ENCODE measurements around the gene CNIH1. TPM values are rescaled to one million over a fixed set of nuclear protein-coding genes. Genes with fewer than 3 reads are reported as not detected.
A peak's percentile ranks its signal among the peaks of the same experiment; 100 is the strongest.

CNIH1 gene
- total and polyA plus RNA-seq, 2 of the 13 experiments (the other 11 are each of a cell fraction or from before 2014, with no cell fraction given): 166 to 421 TPM

DNA sequence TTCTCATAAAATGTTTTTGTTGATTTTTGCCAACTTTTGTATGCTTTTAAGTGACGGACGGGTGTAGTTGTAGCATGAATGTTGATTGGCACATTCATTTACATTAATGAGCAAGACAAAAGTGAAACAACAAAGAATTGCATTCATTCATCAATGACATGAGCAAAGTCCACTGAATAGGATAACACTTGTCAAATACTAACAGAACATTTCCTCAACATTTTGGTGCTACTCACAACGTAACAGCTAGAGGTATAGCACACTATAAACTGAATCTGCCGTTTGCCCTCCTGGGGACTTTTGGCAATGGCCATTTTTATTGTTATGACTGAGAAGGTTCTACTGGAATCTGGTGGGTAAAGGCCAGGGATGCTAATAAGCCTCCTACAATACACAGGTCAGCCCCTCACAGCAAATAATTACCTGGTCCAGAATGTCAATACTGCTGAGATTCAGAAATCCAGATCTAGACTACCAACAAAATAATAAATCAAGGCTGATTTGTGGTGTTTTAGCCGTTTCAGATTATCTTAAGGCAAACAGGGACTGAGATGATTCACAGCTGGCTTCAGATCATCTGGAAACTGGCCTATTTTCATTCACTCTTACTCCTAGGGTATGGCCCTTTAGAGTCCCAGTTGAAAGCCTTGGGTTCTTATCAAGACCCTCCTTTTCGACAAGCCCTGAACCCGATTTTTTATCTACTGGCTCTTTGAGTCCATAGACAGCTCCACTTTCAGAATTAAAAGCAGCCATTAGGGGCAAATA lies 66.9 kb downstream of the CNIH1 start (continued):
- TF ChIP-seq, protein P1, sequence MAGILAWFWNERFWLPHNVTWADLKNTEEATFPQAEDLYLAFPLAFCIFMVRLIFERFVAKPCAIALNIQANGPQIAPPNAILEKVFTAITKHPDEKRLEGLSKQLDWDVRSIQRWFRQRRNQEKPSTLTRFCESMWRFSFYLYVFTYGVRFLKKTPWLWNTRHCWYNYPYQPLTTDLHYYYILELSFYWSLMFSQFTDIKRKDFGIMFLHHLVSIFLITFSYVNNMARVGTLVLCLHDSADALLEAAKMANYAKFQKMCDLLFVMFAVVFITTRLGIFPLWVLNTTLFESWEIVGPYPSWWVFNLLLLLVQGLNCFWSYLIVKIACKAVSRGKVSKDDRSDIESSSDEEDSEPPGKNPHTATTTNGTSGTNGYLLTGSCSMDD (CRISPR knock-in tag; IDR thresholded peaks at IDR 0.05): no peak
- TF ChIP-seq HNF4G (IDR thresholded peaks at IDR 0.05; ENCODE audit: borderline replicate concordance, low read depth, low read length): peak; percentile 44; the same call in 1 of the 2 replicates
- no peak for TF ChIP-seq HNF4G (CRISPR knock-in tag; IDR thresholded peaks at IDR 0.05; ENCODE audit: borderline replicate concordance, low read depth)
- TF ChIP-seq ZNF562 (CRISPR knock-in tag; IDR thresholded peaks at IDR 0.05; ENCODE audit: borderline replicate concordance): no peak
- peak; percentile 22; the same call in 1 of the 2 replicates for TF ChIP-seq FOXP1 (IDR thresholded peaks at IDR 0.05)
- TF ChIP-seq FOXP1 (CRISPR knock-in tag; IDR thresholded peaks at IDR 0.05): 0 out of 2 replicates have a peak, but pooled peaks have one; percentile 17
- no peak for TF ChIP-seq NCOA5 (CRISPR knock-in tag; IDR thresholded peaks at IDR 0.05)
- peak; percentile 35 for TF ChIP-seq ASH2L (IDR thresholded peaks at IDR 0.05; ENCODE audit: insufficient read length, low read depth, low read length)
- TF ChIP-seq ZNF709 (CRISPR knock-in tag; IDR thresholded peaks at IDR 0.05): no peak
- no peak for TF ChIP-seq TP53 (CRISPR knock-in tag; conservative IDR thresholded peaks at IDR 0.05)
- TF ChIP-seq PHF20 (CRISPR knock-in tag; IDR thresholded peaks at IDR 0.05): no peak
- TF ChIP-seq ZNF292 (CRISPR knock-in tag; IDR thresholded peaks at IDR 0.05; ENCODE audit: borderline replicate concordance, low read depth): no peak
- TF ChIP-seq, protein P2, sequence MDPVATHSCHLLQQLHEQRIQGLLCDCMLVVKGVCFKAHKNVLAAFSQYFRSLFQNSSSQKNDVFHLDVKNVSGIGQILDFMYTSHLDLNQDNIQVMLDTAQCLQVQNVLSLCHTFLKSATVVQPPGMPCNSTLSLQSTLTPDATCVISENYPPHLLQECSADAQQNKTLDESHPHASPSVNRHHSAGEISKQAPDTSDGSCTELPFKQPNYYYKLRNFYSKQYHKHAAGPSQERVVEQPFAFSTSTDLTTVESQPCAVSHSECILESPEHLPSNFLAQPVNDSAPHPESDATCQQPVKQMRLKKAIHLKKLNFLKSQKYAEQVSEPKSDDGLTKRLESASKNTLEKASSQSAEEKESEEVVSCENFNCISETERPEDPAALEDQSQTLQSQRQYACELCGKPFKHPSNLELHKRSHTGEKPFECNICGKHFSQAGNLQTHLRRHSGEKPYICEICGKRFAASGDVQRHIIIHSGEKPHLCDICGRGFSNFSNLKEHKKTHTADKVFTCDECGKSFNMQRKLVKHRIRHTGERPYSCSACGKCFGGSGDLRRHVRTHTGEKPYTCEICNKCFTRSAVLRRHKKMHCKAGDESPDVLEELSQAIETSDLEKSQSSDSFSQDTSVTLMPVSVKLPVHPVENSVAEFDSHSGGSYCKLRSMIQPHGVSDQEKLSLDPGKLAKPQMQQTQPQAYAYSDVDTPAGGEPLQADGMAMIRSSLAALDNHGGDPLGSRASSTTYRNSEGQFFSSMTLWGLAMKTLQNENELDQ (CRISPR knock-in tag; IDR thresholded peaks at IDR 0.05; ENCODE audit: borderline replicate concordance): no peak
- TF ChIP-seq ZNF253 (CRISPR knock-in tag; IDR thresholded peaks at IDR 0.05; ENCODE audit: borderline replicate concordance): no peak
- TF ChIP-seq ZNF24 (IDR thresholded peaks at IDR 0.05): peak; percentile 65; the same call in 1 of the 2 replicates
- peak; percentile 23; the same call in 1 of the 2 replicates for TF ChIP-seq SAP130 (CRISPR knock-in tag; IDR thresholded peaks at IDR 0.05; ENCODE audit: low read depth)
- TF ChIP-seq NCOR1 (IDR thresholded peaks at IDR 0.05; ENCODE audit: borderline replicate concordance, low read length): peak; percentile 17; the same call in 1 of the 2 replicates
- TF ChIP-seq HOXA5 (CRISPR knock-in tag; IDR thresholded peaks at IDR 0.05): no peak
- TF ChIP-seq, protein P3, sequence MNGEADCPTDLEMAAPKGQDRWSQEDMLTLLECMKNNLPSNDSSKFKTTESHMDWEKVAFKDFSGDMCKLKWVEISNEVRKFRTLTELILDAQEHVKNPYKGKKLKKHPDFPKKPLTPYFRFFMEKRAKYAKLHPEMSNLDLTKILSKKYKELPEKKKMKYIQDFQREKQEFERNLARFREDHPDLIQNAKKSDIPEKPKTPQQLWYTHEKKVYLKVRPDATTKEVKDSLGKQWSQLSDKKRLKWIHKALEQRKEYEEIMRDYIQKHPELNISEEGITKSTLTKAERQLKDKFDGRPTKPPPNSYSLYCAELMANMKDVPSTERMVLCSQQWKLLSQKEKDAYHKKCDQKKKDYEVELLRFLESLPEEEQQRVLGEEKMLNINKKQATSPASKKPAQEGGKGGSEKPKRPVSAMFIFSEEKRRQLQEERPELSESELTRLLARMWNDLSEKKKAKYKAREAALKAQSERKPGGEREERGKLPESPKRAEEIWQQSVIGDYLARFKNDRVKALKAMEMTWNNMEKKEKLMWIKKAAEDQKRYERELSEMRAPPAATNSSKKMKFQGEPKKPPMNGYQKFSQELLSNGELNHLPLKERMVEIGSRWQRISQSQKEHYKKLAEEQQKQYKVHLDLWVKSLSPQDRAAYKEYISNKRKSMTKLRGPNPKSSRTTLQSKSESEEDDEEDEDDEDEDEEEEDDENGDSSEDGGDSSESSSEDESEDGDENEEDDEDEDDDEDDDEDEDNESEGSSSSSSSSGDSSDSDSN (CRISPR knock-in tag; IDR thresholded peaks at IDR 0.05): no peak
- peak; percentile 38; the same call in 1 of the 2 replicates for TF ChIP-seq BCL6 (CRISPR knock-in tag; IDR thresholded peaks at IDR 0.05)
- TF ChIP-seq, protein P4, sequence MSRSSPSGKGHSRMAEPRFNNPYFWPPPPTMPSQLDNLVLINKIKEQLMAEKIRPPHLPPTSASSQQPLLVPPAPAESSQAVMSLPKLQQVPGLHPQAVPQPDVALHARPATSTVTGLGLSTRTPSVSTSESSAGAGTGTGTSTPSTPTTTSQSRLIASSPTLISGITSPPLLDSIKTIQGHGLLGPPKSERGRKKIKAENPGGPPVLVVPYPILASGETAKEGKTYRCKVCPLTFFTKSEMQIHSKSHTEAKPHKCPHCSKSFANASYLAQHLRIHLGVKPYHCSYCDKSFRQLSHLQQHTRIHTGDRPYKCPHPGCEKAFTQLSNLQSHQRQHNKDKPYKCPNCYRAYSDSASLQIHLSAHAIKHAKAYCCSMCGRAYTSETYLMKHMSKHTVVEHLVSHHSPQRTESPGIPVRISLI (CRISPR knock-in tag; IDR thresholded peaks at IDR 0.05; ENCODE audit: borderline replicate concordance): no peak
- TF ChIP-seq, protein P5, sequence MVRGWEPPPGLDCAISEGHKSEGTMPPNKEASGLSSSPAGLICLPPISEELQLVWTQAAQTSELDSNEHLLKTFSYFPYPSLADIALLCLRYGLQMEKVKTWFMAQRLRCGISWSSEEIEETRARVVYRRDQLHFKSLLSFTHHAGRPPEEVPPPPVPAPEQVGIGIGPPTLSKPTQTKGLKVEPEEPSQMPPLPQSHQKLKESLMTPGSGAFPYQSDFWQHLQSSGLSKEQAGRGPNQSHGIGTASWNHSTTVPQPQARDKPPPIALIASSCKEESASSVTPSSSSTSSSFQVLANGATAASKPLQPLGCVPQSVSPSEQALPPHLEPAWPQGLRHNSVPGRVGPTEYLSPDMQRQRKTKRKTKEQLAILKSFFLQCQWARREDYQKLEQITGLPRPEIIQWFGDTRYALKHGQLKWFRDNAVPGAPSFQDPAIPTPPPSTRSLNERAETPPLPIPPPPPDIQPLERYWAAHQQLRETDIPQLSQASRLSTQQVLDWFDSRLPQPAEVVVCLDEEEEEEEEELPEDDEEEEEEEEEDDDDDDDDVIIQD (CRISPR knock-in tag; IDR thresholded peaks at IDR 0.05; ENCODE audit: low read depth): no peak

Measured in HepG2 (cell line).